Stimulated activated CD8-positive, alpha-beta memory T cell treated with anti-CD3 and anti-CD28 coated beads, Interleukin-4, amount 100 ng/mL, for 1 hour (primary cell): Measurements from ENCODE around the gene TNP2.

Experiments used
- DNase-seq, 2 donors: peaks; one replicate each; pipeline ENCODE4 v3.0.0-alpha.2; 2020; ENCODE audit warnings: low read depth in 2 of 2, low spot score in 1 of 2

Gene TNP2

DNA sequence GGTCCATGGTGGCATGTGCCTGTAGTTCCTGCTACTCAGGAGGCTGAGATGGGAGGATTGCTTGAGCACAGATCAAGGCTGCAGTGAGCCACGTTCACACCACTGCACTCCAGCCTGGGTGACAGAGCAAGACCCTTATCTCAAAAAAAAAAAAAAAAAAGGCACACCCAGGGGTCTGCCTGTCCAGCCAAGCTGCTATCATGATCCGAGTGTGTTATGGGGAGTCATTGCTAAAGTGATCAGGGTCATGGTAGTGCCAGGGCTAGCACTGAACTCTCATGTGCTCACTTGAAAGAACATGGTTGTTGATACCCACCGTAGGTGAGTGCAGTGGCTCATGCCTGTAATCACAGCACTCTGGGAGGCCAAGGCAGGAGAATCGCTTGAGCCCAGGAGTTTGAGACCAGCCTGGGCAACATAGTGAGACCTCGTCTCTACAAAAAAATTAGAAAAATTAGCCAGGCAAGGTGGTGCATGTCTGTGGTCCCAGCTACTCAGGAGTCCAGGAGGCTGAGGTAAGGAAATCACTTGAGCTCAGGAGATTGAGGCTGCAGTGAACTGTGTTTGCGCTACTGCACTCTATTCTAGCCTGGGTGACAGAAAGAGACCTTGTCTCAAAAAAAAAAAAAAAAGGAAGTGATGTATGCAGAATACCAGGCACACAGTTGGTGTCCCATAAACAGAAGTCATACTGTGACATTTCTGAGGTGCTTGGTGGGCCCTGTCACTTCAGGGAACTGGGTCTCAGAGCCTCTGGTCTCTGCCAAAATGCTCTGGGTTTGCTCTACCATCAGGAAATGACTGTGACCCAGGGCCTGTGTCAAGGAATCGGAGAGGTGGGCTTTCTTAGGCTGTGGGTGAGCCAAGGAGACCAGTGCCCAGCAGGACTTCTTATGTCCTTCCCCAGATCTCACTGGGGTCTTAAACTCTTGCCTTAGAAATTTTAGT, 9.8 kb upstream of the TNP2 start:
- no peak for DNase-seq

- DNase-seq = no peak
Measured at GRCh38 chr16:11277607-11278337, 8.6 kb upstream of the TNP2 start.

DNA sequence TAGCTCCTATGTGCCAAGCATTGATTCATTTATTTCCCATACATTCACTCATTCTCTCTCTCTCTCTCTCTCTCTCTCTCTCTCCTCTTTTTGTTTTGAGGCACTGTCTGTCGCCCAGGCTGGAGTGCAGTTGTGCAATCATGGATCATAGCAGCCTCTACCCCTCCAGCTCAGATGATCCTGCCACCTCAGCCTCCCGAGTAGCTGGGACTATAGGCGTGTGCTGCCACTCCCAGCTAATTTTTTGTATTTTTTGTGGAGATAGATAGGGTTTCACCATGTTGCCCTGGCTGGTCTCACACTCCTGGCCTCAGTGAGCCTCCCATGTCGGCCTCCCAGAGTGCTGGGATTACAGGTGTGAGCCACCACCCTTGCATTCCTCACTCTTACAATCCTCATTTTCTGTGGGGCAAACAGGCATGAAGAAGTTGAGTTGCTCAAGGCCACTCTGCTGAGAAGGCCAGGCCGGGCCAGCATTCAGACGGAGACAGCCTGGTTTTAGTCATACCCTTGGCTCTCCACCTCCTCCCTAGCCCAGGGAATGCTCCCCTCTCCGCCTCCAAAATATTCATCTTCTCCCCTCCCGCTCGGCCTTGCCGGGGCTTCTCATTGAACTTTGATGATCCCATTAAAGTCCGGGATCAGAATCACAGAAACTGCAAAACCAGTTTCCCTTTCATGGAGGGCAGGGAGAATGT, 7.9 kb upstream of the TNP2 start:
- no peak for DNase-seq

- no peak for DNase-seq
Measured at GRCh38 chr16:11276143-11276895, 7.2 kb upstream of the TNP2 start, which contains the start of gene PRM2. Gene PRM2 (minus strand): TSS chr16:11276480. CDS start chr16:11276370, 110 bp downstream.

GRCh38 chr16:11274964-11275363, 5.8 kb upstream of the TNP2 start:
- DNase-seq = no peak

DNA sequence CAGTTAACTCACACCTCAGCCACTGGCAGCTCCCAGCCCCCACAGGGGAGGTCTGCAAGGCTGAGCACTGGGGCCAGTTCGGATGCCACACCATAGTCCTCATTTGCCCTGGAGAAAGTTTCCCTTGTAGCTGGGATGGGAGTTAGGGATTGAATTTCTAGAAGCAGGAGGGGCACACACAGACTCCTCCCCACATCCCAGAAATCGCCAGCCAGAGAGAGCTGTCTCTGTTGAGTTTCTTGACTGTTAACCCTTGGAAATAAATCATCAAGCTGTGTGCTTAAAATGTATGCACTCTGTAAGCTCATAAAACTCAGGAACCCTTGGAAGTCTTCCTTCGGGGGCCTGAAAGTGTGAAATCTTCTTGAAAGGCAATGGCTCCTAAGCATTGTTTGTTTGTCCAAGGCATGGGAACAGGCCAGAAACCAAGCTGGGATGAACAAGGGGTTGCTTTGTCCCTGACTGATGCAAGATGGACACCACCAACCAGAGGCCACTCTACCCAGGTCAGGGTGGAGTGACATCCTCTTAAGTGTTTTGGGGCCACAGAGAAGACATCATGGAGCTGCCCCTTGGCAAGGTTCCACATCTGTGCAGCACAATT, 4.7 kb upstream of the TNP2 start:
- no peak for DNase-seq

DNA sequence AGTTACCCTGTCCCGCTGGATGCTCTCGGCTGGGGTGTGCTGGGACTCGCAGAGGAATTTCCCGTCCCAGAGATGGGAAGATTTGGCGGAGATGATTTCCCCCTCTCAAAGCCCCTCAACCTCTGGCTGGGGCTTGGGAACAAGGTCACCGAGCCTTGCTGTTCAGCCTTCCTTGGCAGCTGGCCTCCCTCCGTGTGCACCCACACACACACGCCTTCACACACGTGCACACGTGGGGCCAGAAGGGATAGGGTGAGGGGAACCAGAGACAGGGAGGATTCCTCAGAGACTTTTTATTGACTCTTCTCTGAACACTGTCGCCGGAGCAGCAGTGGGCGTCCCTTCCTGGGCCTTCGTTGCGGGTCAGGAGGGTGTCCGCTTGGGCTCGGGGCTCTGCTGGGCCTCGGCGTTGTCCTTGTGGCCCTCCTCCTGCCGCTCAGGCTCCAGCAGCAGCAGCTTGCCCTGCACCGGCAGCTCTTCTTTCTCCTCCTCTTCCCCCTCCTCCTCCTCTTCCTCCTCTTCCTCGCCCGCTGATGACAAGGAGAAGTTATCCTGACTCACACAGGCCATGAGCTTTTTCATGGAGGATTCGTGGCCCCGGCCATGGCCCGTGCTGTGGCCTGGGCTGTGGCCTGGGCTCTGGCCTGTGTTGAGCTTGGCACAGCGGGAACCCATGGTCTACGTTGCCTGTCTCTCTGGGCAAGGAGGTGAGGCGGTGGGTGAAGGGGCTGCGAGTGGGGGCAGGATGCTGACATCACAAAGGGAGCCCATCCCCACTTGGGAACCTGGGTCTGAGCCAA, 4.0 kb upstream of the TNP2 start, which contains the start of gene PRM3:
TSS of gene PRM3 (minus strand) at position 709 of the 800 bp plus-strand sequence. CDS start at position 675, 34 bp downstream.
- DNase-seq = no peak

DNA sequence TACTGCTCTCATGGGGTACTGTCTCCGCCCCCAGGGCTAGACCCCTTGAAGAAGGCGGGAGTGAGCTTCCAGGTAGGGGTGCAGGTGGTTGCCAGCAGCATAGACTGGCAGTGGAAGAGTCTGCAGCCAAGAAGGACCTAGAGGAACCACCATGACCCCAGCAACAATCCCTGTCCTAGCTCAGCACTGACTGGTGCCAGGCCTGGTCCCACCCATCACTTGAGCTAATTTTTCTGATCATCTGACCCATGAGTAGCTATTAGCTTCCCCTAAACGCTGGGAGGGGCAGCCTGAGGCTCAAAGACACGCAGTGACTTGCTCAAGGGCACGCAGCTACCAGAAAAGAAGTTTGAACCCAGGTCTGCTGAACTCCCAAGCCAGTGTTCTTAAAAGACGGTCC, 3.4 kb upstream of the TNP2 start:
- no peak for DNase-seq

GRCh38 chr16:11271610-11272009, 2.5 kb upstream of the TNP2 start:
- no peak for DNase-seq

DNA sequence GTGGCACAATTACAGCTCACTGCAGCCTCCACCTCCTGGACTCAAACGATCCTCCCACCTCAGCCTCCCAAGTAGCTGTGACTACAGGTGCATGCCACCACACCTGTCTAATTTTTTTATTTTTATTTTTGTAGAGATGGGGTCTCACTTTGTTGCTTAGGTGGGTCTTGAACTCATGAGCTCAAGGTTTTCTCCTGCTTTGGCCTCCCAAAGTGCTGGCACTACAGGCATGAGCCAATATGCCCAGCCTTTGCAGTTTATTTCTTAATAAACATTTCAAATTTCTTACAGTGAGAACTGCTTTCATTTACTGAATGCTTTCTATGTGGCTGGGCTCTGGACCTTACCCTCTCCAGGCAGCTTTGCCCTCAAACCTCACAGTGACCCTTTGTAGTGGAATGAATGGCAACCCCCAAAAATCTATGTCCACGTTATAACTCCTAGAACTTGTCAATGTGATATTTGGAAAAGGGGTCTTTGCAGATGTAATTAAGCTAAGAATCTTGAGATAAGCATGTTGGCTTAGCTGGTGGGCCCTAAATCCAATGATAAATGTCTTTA, 1.6 kb upstream of the TNP2 start:
- DNase-seq = no peak

DNA sequence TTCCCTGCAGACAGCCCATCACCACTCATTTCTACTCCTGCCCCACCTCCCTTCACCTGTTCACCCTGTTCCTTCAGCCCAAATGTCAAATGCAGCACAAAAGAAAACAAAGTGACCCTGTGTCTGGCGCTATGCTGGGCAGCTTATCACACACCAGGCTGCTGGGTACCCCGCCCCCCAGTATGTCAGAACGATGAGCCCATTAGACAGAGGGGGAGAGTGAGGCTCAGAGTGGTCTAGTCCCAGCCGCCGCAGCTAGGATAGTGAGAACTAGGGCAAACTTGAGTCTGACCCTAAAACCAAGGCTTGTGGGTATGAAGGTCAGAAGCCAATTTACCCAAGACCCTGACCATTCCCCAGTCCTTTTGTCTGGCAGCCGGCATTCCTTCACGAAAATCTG, 4.0 kb downstream of the TNP2 start:
- DNase-seq = no peak

DNA sequence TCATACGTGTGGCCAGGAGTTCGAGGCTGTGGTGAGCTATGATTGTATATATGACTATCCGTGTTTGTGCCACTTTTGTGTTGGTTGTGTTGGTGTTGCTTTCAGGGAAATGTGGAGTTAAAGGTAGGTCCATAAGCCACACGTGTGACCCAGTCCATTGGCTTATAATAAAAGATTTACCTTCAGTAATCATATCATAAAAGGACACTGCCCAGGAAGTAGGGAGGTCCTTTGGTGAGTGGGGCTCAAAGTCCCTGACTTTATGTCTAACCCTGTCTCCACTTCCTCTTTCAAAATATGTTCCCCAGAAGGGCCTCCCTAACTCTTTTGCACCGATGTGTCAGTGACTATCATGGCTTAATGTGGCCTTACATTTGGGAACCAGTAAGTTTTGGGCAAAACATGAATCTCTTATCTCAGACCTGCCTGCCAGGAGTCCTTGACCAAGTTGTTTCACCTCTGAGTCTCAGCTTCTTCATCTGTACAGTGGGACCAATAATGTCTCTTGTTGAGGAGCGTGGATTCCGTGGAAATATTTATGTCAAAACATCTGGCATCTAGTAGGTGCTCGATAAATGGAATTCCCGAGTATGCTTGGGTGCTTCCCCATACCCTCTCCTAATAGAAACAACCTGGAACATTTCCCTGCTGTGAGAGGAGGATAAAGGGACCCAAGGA, 4.8 kb downstream of the TNP2 start:
- no peak for DNase-seq

DNA sequence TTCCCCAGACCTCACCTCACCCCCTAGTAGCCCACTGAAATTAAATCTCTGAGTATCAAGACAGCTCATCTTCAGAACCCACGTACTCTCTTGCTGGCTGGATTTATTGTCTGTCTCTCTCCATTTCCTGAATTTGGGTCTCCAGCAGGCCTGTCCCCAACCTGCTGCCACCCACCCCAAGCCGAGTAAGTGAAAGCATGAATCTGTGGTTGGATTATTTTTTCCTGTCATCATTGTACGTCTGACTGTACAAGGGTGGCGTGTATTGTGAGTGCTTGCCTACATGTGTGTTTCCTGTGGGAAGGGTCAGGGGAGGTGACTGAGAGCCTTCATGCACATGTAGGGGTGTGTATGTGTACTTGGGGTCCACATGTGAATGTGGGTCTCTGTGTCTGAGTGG, 5.4 kb downstream of the TNP2 start:
- DNase-seq = no peak

DNA sequence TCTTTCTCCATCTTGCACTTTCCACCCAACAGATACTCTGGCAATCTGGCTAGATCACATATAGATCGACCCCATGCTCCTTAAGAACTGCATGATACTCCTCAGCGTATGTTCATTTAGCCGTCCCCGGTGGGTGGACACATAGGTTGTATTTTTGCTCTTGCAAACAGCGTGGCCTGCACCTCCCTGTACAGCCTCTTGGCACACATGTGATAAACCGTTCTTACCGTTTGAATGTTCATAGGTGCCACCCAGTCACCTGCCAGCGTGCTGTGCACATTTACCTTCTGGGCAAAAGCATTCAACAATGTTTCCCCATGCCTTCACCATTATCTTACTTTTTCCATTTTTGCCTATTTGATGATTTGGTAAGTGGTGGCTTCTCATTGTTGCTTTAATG, 6.2 kb downstream of the TNP2 start:
- DNase-seq = no peak

DNA sequence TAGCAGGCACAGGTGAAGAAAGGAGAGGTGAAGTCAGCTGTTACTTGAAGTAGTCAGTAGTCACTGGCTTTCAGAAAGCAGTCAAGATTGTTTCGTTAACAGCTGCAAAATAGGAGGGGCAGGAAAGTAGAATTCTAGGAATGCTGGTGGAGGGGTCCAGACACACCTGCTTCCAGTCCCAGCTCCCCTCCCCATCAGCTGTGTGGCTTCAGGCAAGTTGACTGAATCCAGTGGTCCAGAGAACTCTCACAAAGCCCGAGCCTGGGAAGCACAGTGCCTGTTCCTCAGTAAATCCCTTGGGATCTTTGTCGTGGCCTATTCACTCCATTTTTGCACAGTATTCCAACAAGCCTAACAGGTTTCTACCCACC, 8.5 kb downstream of the TNP2 start:
- DNase-seq = no peak

- DNase-seq = no peak
Measured at GRCh38 chr16:11259655-11260595, 9.2 kb downstream of the TNP2 start.
